Omental fat pad (tissue), 4 donors: ENCODE measurements around the gene SOCS7. TPM values are rescaled to one million over a fixed set of nuclear protein-coding genes. Genes with fewer than 3 reads are reported as not detected.

ENCODE experiments used
- ATAC-seq: fragments of 150-250 bp; one replicate; pipeline ENCODE4 v1.9.1; 2016; ENCODE audit warnings: mild to moderate bottlenecking, moderate library complexity; ENCODE audit not compliant: low FRiP score
- DNase-seq: peaks from one replicate; pipeline ENCODE4 v3.0.0-alpha.2; 2019; ENCODE audit warnings: low spot score
- CTCF ChIP-seq, 3 donors: fragments of 450-650 bp; IDR thresholded peaks; one replicate each; pipeline ENCODE4 v1.5.1; 2016 to 2017; ENCODE audit warnings: antibody characterized with exemption in 3 of 3, mild to moderate bottlenecking in 3 of 3, moderate library complexity in 2 of 3
- total RNA-seq, 4 donors: library from RNA; depleted of rRNA; stranded (reverse); fragments of >200 nt; gene quantifications; one replicate each; pipeline ENCODE4 v1.1.0, GENCODE V29; 2016

SOCS7 gene
- total RNA-seq, 4 donors from 2014 or later = 10.2 to 17.7 (median 12.9) TPM

GRCh38 chr17:38425744-38426143 is 74.1 kb downstream of the SOCS7 start:
- peak; percentile 34 for ATAC-seq
- DNase-seq = no peak
- TF ChIP-seq CTCF (IDR thresholded peaks at IDR 0.05) = no peak

- DNase-seq = no peak
- TF ChIP-seq CTCF (IDR thresholded peaks at IDR 0.05) = no peak
- no peak for ATAC-seq
Observed at GRCh38 chr17:38426441-38426840, 74.8 kb downstream of the SOCS7 start.

GRCh38 chr17:38427160-38427949 is 75.7 kb downstream of the SOCS7 start:
- no peak for TF ChIP-seq CTCF (IDR thresholded peaks at IDR 0.05)

GRCh38 chr17:38428112-38428642 is 76.5 kb downstream of the SOCS7 start, which contains the start of gene ARHGAP23:
TSS of gene ARHGAP23 (plus strand) at chr17:38428464. CDS start at chr17:38428486, 22 bp downstream.
- DNase-seq = no peak
- peak; percentile 31 for ATAC-seq
- TF ChIP-seq CTCF (IDR thresholded peaks at IDR 0.05) = no peak

More at GRCh38 chr17:38427160-38427949, 75.7 kb downstream of the SOCS7 start:
- DNase-seq = no peak
- ATAC-seq = no peak

- DNase-seq (peak; percentile 47), ATAC-seq (peak; percentile 71)
- TF ChIP-seq CTCF (IDR thresholded peaks at IDR 0.05) = no peak
Observed at GRCh38 chr17:38428643-38429371, 77.2 kb downstream of the SOCS7 start.

- DNase-seq = no peak
- ATAC-seq = no peak
- no peak for TF ChIP-seq CTCF (IDR thresholded peaks at IDR 0.05)
Observed at GRCh38 chr17:38429476-38430100, 77.9 kb downstream of the SOCS7 start.
